SU-DHL-6 (cell line): Measurements from ENCODE around the gene CCDC77.

Experiments used
- EZH2phosphoT487 ChIP-seq: fragments of 200-600 bp; sonication (generic), shearing (Covaris generic); conservative IDR thresholded peaks from 2 replicates; pipeline ENCODE4 v1.6.1; 2018; ENCODE audit warnings: mild to moderate bottlenecking, antibody characterized with exemption, low read length, moderate library complexity, mixed read lengths
- TF ChIP-seq, protein P1 (sequence below): fragments of 200-600 bp; sonication (generic); IDR thresholded peaks from one replicate; pipeline ENCODE4 v1.5.1; 2017; ENCODE audit warnings: antibody characterized with exemption, mild to moderate bottlenecking, low read length, moderate library complexity; ENCODE audit not compliant: insufficient read depth, poor library complexity, severe bottlenecking

DNA sequence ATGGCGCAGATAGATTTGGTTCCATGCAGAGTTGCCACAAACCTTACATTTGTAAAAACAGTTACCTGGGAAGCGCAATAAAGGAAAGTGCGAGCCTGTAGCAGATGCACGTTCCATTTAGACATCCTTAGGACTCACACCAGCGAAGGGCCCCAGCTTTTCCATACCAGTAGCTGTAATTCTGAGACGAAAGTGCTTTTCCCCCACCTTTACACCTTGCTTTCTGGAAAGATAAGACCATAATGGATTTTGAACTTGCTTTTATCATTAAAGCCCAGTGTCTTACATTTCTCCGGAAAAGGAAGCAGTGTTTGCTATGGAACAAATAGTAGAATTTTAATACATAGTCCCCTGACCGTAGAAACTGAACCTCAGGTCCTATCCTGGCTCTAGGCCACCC, 616 bp upstream of the CCDC77 start:
- TF ChIP-seq, protein P1, sequence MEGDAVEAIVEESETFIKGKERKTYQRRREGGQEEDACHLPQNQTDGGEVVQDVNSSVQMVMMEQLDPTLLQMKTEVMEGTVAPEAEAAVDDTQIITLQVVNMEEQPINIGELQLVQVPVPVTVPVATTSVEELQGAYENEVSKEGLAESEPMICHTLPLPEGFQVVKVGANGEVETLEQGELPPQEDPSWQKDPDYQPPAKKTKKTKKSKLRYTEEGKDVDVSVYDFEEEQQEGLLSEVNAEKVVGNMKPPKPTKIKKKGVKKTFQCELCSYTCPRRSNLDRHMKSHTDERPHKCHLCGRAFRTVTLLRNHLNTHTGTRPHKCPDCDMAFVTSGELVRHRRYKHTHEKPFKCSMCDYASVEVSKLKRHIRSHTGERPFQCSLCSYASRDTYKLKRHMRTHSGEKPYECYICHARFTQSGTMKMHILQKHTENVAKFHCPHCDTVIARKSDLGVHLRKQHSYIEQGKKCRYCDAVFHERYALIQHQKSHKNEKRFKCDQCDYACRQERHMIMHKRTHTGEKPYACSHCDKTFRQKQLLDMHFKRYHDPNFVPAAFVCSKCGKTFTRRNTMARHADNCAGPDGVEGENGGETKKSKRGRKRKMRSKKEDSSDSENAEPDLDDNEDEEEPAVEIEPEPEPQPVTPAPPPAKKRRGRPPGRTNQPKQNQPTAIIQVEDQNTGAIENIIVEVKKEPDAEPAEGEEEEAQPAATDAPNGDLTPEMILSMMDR = no peak
- TF ChIP-seq EZH2phosphoT487 = no peak
